H7 (cell line): ENCODE measurements around the gene USP17L11. TPM values are rescaled to one million over a fixed set of nuclear protein-coding genes. Genes with fewer than 3 reads are reported as not detected.
"Not testable (repeated sequence)": the region's sequence is repeated elsewhere in the genome, so short reads cannot be mapped to it uniquely, and the experiment has no call there.

Source experiments
- DNase-seq: peaks from one replicate; pipeline ENCODE4 v3.0.0; 2012
- H3K27me3 ChIP-seq: 2 replicates; pipeline ENCODE4 v1.6.0; 2011; ENCODE audit warnings: mild to moderate bottlenecking, low read length; ENCODE audit not compliant: control insufficient read depth, insufficient read depth
- H3K36me3 ChIP-seq: replicated peaks from 2 replicates; pipeline ENCODE4 v1.5.1; 2011; ENCODE audit warnings: low read length; ENCODE audit not compliant: control insufficient read depth, insufficient read depth
- H3K4me3 ChIP-seq: 2 replicates; pipeline ENCODE4 v1.5.1; 2011; ENCODE audit warnings: low read depth, mild to moderate bottlenecking, control low read depth, low read length, moderate library complexity; ENCODE audit not compliant: insufficient read depth
- total RNA-seq: library from RNA; depleted of rRNA; stranded (reverse); fragments of >200 nt; shearing (Covaris generic); gene quantifications from 2 replicates; pipeline ENCODE4 v1.2.3, GENCODE V29; 2014; rRNA removed

USP17L11 gene
- total RNA-seq, 1 experiment from 2014 or later = not detected

- not testable (repeated sequence) for H3K36me3 ChIP-seq, H3K27me3 ChIP-seq, H3K4me3 ChIP-seq, DNase-seq
Observed at GRCh38 chr4:9262572-9262971, 47.4 kb downstream of the USP17L11 start, which contains the start of gene USP17L21. TSS of gene USP17L21 (plus strand) at chr4:9262872. CDS start at chr4:9262872, 0 bp downstream.

Other genes starting within 250 kb of the USP17L11 start
- gene FAM90A26, start 45.0 kb upstream of the USP17L11 start, total RNA-seq = not detected in 2 replicates
- gene USP17L10, start 4.7 kb upstream of the USP17L11 start, total RNA-seq = not detected in 2 replicates
- not detected in 2 replicates for gene USP17L12, start 4.7 kb downstream of the USP17L11 start, total RNA-seq
- gene USP17L13, start 9.5 kb downstream of the USP17L11 start, total RNA-seq = not detected in 2 replicates
- not detected in 2 replicates for gene USP17L15, start 19.0 kb downstream of the USP17L11 start, total RNA-seq
- not detected in 2 replicates for gene USP17L17, start 28.5 kb downstream of the USP17L11 start, total RNA-seq
- not detected in 2 replicates for gene USP17L18, start 33.2 kb downstream of the USP17L11 start, total RNA-seq
- gene USP17L19, start 38.0 kb downstream of the USP17L11 start, total RNA-seq = not detected in 2 replicates
- gene USP17L20, start 42.7 kb downstream of the USP17L11 start, total RNA-seq = not detected in 2 replicates
- not detected in 2 replicates for gene USP17L21, start 47.5 kb downstream of the USP17L11 start, total RNA-seq
- not detected in 2 replicates for gene USP17L22, start 52.2 kb downstream of the USP17L11 start, total RNA-seq
- not detected in 2 replicates for gene USP17L24, start 109.8 kb downstream of the USP17L11 start, total RNA-seq
- not detected in 2 replicates for gene USP17L25, start 114.5 kb downstream of the USP17L11 start, total RNA-seq
- gene USP17L26, start 119.3 kb downstream of the USP17L11 start, total RNA-seq = not detected in 2 replicates
- gene USP17L5, start 124.0 kb downstream of the USP17L11 start, total RNA-seq = not detected in 2 replicates
- gene USP17L27, start 128.7 kb downstream of the USP17L11 start, total RNA-seq = not detected in 2 replicates
- not detected in 2 replicates for gene USP17L28, start 133.5 kb downstream of the USP17L11 start, total RNA-seq
- not detected in 2 replicates for gene USP17L29, start 138.2 kb downstream of the USP17L11 start, total RNA-seq
- gene USP17L30, start 147.7 kb downstream of the USP17L11 start, total RNA-seq = not detected in 2 replicates
- gene DEFB131A, start 229.0 kb downstream of the USP17L11 start, total RNA-seq = not detected in 2 replicates